Measurements from ENCODE around the gene PAPSS2.

Gene PAPSS2

GRCh38 chr10:87782721-87783120 lies 123.0 kb downstream of the PAPSS2 start:
- no peak for TF ChIP-seq CTCF (IDR thresholded peaks at IDR 0.05; ENCODE audit: low read depth, low read length, missing control alignments)
- DNase-seq (ENCODE audit: low read depth), result no peak
- in situ Hi-C loops (cut with HindIII; ENCODE audit: low sequenced_read_pairs), result no loop called here
- H3K4me3 ChIP-seq (ENCODE audit: low read depth, low read length), result no peak overlapping the region

GRCh38 chr10:87786421-87786820 lies 126.7 kb downstream of the PAPSS2 start:
- in situ Hi-C loops (cut with HindIII; ENCODE audit: low sequenced_read_pairs), result no loop called here
- DNase-seq (ENCODE audit: low read depth), result no peak
- no peak for TF ChIP-seq CTCF (IDR thresholded peaks at IDR 0.05; ENCODE audit: low read depth, low read length, missing control alignments)
- H3K4me3 ChIP-seq (ENCODE audit: low read depth, low read length), result no peak overlapping the region

GRCh38 chr10:87790185-87790584 lies 130.5 kb downstream of the PAPSS2 start:
- H3K4me3 ChIP-seq (ENCODE audit: low read depth, low read length), result no peak overlapping the region
- no peak for DNase-seq (ENCODE audit: low read depth)
- in situ Hi-C loops (cut with HindIII; ENCODE audit: low sequenced_read_pairs), result loop anchor here (5.0 kb wide), 1 partner anchor 33 kb away; no protein-coding TSS in a partner anchor
- TF ChIP-seq CTCF (IDR thresholded peaks at IDR 0.05; ENCODE audit: low read depth, low read length, missing control alignments), result no peak

- DNase-seq (ENCODE audit: low read depth), result no peak
- H3K4me3 ChIP-seq (ENCODE audit: low read depth, low read length), result no peak overlapping the region
- no peak for TF ChIP-seq CTCF (IDR thresholded peaks at IDR 0.05; ENCODE audit: low read depth, low read length, missing control alignments)
- in situ Hi-C loops (cut with HindIII; ENCODE audit: low sequenced_read_pairs), result loop anchor here (5.0 kb wide), 1 partner anchor 37 kb away; no protein-coding TSS in a partner anchor
These were observed 134.6 kb downstream of the PAPSS2 start for GRCh38 chr10:87794285-87794684.
